ENCODE measurements around the gene SFPQ.
"Not testable (repeated sequence)": the region's sequence is repeated elsewhere in the genome, so short reads cannot be mapped to it uniquely, and the experiment has no call there.

SFPQ gene

DNA sequence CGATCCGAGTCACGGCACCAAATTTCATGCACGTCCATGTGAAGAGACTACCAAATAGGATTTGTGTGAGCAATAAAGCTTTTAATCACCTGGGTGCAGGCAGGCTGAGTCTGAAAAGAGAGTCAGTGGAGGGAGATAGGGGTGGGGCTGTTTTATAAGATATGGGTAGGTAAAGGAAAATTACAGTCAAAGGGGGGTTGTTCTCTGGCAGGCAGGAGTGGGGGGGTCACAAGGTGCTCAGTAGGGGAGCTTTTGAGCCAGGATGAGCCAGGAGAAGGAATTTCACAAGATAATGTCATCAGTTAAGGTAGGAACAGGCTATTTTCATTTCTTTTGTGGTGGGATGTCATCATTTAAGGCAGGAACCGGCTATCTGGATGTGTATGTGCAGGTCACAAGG is 55.4 kb downstream of the SFPQ start:
- DNase-seq = not testable (repeated sequence)

DNA sequence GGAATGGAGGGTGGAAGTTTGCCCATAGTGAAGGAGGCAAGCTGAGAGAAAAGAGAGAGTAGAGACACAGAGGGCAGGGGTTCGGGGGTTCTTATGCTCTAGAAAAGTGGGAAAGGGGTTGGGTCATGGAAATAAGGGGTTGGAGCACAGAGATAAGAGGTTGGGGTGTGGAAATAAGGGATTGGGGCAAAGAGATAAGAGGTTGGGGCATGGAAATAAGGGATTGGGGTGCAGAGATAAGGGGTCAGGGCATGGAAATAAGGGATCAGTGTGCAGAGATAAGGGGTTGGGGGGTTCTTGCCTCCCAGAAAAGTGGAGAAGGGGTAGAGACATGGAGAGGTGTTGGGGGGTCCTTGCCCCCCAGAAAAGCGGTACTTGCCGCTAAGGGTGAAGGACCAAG is 56.2 kb downstream of the SFPQ start:
- DNase-seq = no peak

Data from activated CD8-positive, alpha-beta memory T cell treated with anti-CD3 and anti-CD28 coated beads for 24 hours (primary cell).